ENCODE results near the gene TNFSF8.

DNA sequence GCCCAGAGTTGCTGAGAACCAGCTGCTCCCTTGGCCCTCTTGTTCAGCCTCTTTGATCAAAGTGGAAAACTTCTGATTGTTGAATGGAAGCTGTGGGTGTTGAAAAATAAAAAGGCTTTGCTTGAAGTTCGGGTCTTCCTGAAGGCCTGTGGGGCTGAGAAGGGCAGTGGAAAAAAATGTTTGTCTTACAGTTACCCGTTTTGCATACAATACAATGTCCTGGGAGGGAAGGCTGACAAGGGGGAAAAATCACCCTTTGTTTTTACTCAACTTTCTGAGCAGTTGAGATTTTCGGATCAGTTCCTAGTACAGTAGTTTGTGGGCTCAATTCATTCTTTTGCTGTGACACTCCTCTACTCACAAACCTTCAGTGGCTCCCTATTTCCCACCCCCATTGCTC lies 2.1 kb upstream of the TNFSF8 start:
- TF ChIP-seq ZNF274 (IDR thresholded peaks at IDR 0.05; ENCODE audit: low read depth, low read length), result no peak
- TF ChIP-seq YY1 (IDR thresholded peaks at IDR 0.05; ENCODE audit: insufficient read depth, insufficient read length), result no peak
- TF ChIP-seq SUZ12 (IDR thresholded peaks at IDR 0.05; ENCODE audit: extremely low read depth, insufficient read depth, insufficient read length), result no peak
